Measurements from ENCODE around the gene PREPL. TPM values are rescaled to one million over a fixed set of nuclear protein-coding genes. Genes with fewer than 3 reads are reported as not detected.

PREPL gene
- total RNA-seq, 1 experiment from 2014 or later: 47.6 TPM

GRCh38 chr2:44377486-44377885 lies 16.2 kb upstream of the PREPL start:
- DNase-seq (ENCODE audit: low spot score): no peak
- Histone ChIP-seq H3K9me3 (ENCODE audit: low read depth, low read length, poor library complexity, severe bottlenecking) (no peaks in the 10 kb centered on the region), H3K27me3 (replicated peaks; ENCODE audit: insufficient read depth, low read depth, low read length, poor library complexity) (no peaks in the 10 kb centered on the region), H3K27ac (ENCODE audit: low read depth, low read length, poor library complexity, severe bottlenecking) (no peak overlapping the region), H3K4me3 (ENCODE audit: low read depth, low read length, poor library complexity, severe bottlenecking) (no peak overlapping the region), H3K4me1 (ENCODE audit: insufficient read depth, low read length, poor library complexity, severe bottlenecking) (no peaks in the 10 kb centered on the region), H3K36me3 (ENCODE audit: insufficient read depth, low read length, poor library complexity, severe bottlenecking) (no peaks in the 10 kb centered on the region)
- BruUV-seq (replicated peaks): no TSS peak
- CTCF ChIA-PET: no interaction called here
- POLR2A ChIA-PET (ENCODE audit: low non-redundant PET): no interaction called here
- TF ChIP-seq, protein P1, sequence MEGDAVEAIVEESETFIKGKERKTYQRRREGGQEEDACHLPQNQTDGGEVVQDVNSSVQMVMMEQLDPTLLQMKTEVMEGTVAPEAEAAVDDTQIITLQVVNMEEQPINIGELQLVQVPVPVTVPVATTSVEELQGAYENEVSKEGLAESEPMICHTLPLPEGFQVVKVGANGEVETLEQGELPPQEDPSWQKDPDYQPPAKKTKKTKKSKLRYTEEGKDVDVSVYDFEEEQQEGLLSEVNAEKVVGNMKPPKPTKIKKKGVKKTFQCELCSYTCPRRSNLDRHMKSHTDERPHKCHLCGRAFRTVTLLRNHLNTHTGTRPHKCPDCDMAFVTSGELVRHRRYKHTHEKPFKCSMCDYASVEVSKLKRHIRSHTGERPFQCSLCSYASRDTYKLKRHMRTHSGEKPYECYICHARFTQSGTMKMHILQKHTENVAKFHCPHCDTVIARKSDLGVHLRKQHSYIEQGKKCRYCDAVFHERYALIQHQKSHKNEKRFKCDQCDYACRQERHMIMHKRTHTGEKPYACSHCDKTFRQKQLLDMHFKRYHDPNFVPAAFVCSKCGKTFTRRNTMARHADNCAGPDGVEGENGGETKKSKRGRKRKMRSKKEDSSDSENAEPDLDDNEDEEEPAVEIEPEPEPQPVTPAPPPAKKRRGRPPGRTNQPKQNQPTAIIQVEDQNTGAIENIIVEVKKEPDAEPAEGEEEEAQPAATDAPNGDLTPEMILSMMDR (conservative IDR thresholded peaks at IDR 0.05; ENCODE audit: low read depth, low read length): no peak
- TF ChIP-seq EZH2 (IDR thresholded peaks at IDR 0.05; ENCODE audit: borderline replicate concordance, low read depth, low read length, poor library complexity, severe bottlenecking): no peak
- intact Hi-C loops (cut with micrococcal nuclease; ENCODE audit: unreplicated experiment): no loop called here

- no TSS peak for BruUV-seq (replicated peaks)
- no peak for DNase-seq (ENCODE audit: low spot score)
- H3K27ac ChIP-seq (ENCODE audit: low read depth, low read length, poor library complexity, severe bottlenecking): no peak overlapping the region
- ChIA-PET CTCF (no interaction called here), POLR2A (ENCODE audit: low non-redundant PET) (interaction anchor here (0.7 kb wide), 1 partner anchor 1585 kb away, joined by 10 read pairs; no protein-coding TSS in a partner anchor)
- no peak overlapping the region for H3K4me3 ChIP-seq (ENCODE audit: low read depth, low read length, poor library complexity, severe bottlenecking)
- intact Hi-C loops (cut with micrococcal nuclease; ENCODE audit: unreplicated experiment): no loop called here
- TF ChIP-seq EZH2 (IDR thresholded peaks at IDR 0.05; ENCODE audit: borderline replicate concordance, low read depth, low read length, poor library complexity, severe bottlenecking): no peak
- TF ChIP-seq, protein P1 (conservative IDR thresholded peaks at IDR 0.05; ENCODE audit: low read depth, low read length): no peak
- no peaks in the 10 kb centered on the region for H3K27me3 ChIP-seq (replicated peaks; ENCODE audit: insufficient read depth, low read depth, low read length, poor library complexity)
- H3K36me3 ChIP-seq (ENCODE audit: insufficient read depth, low read length, poor library complexity, severe bottlenecking): no peaks in the 10 kb centered on the region
- H3K4me1 ChIP-seq (ENCODE audit: insufficient read depth, low read length, poor library complexity, severe bottlenecking): no peaks in the 10 kb centered on the region
- no peaks in the 10 kb centered on the region for H3K9me3 ChIP-seq (ENCODE audit: low read depth, low read length, poor library complexity, severe bottlenecking)
Measured at GRCh38 chr2:44372246-44372645, 11.0 kb upstream of the PREPL start.

DNA sequence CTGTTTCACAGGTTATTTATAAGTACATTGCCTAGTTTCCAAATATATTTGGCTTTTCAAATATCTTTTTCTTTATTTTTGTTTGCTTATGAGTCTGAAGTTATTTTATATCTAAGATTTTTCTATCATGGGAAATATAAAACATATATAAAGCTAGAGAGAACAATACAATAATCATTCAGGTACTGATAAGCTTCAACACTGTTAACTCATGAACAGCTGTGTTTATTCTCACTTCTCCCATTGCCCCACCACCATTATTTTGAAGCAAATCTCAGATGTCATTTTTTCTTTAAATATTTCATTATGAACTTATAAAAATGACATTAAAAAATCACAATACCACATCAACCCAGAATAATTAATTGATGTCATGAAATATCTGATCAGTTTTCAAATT lies 10.2 kb upstream of the PREPL start:
- H3K27me3 ChIP-seq (replicated peaks; ENCODE audit: insufficient read depth, low read depth, low read length, poor library complexity): no peaks in the 10 kb centered on the region
- TF ChIP-seq EZH2 (IDR thresholded peaks at IDR 0.05; ENCODE audit: borderline replicate concordance, low read depth, low read length, poor library complexity, severe bottlenecking): no peak
- H3K27ac ChIP-seq (ENCODE audit: low read depth, low read length, poor library complexity, severe bottlenecking): no peak overlapping the region
- intact Hi-C loops (cut with micrococcal nuclease; ENCODE audit: unreplicated experiment): no loop called here
- no peaks in the 10 kb centered on the region for H3K4me1 ChIP-seq (ENCODE audit: insufficient read depth, low read length, poor library complexity, severe bottlenecking)
- no peaks in the 10 kb centered on the region for H3K36me3 ChIP-seq (ENCODE audit: insufficient read depth, low read length, poor library complexity, severe bottlenecking)
- no TSS peak for BruUV-seq (replicated peaks)
- ChIA-PET POLR2A (ENCODE audit: low non-redundant PET) (no interaction called here), CTCF (no interaction called here)
- H3K9me3 ChIP-seq (ENCODE audit: low read depth, low read length, poor library complexity, severe bottlenecking): no peaks in the 10 kb centered on the region
- H3K4me3 ChIP-seq (ENCODE audit: low read depth, low read length, poor library complexity, severe bottlenecking): no peak overlapping the region
- DNase-seq (ENCODE audit: low spot score): no peak

- intact Hi-C loops (cut with micrococcal nuclease; ENCODE audit: unreplicated experiment): loop anchor here (10.0 kb wide), 1 partner anchor 125 kb away; no protein-coding TSS in a partner anchor
- H3K27ac ChIP-seq (ENCODE audit: low read depth, low read length, poor library complexity, severe bottlenecking): no peak overlapping the region
- no peak for DNase-seq (ENCODE audit: low spot score)
- H3K9me3 ChIP-seq (ENCODE audit: low read depth, low read length, poor library complexity, severe bottlenecking): no peaks in the 10 kb centered on the region
- no TSS peak for BruUV-seq (replicated peaks)
- no peaks in the 10 kb centered on the region for H3K27me3 ChIP-seq (replicated peaks; ENCODE audit: insufficient read depth, low read depth, low read length, poor library complexity)
- H3K4me3 ChIP-seq (ENCODE audit: low read depth, low read length, poor library complexity, severe bottlenecking): no peak overlapping the region
- ChIA-PET CTCF (no interaction called here), POLR2A (ENCODE audit: low non-redundant PET) (no interaction called here)
- no peaks in the 10 kb centered on the region for H3K4me1 ChIP-seq (ENCODE audit: insufficient read depth, low read length, poor library complexity, severe bottlenecking)
- TF ChIP-seq EZH2 (IDR thresholded peaks at IDR 0.05; ENCODE audit: borderline replicate concordance, low read depth, low read length, poor library complexity, severe bottlenecking): no peak
- TF ChIP-seq, protein P1 (conservative IDR thresholded peaks at IDR 0.05; ENCODE audit: low read depth, low read length): no peak
- H3K36me3 ChIP-seq (ENCODE audit: insufficient read depth, low read length, poor library complexity, severe bottlenecking): no peaks in the 10 kb centered on the region
Measured at GRCh38 chr2:44369392-44369791, 8.1 kb upstream of the PREPL start.
